ENCODE results near the gene ULK4. TPM values are rescaled to one million over a fixed set of nuclear protein-coding genes. Genes with fewer than 3 reads are reported as not detected.

Gene ULK4
- polyA plus RNA-seq, 1 of the 3 experiments (the other 2 are of a cell fraction): 6.2 TPM

- H3K27me3 ChIP-seq (ENCODE audit: insufficient read depth): no peaks in the 10 kb centered on the region
- H3K4me2 ChIP-seq: no peak overlapping the region
- H3K9me3 ChIP-seq: no peaks in the 10 kb centered on the region
- H3K9me2 ChIP-seq: no peaks in the 10 kb centered on the region
- H3K36me3 ChIP-seq (replicated peaks in 1 of 2; ENCODE audit: control insufficient read depth in 1 of 2, insufficient read depth in 2 of 2, low read length in 1 of 2): no peaks in the 10 kb centered on the region
- no peak for DNase-seq
- 39% methylated on average over 1 of the region's 1 CpG for WGBS (ENCODE audit: low lambda C conversion rate)
- H3F3A ChIP-seq (replicated peaks; ENCODE audit: insufficient read depth): no peaks in the 10 kb centered on the region
- H3K4me3 ChIP-seq (ENCODE audit: low read depth in 2 of 2, low read length in 1 of 2): no peak overlapping the region
- no peaks in the 10 kb centered on the region for H4K20me1 ChIP-seq (ENCODE audit: insufficient read depth)
- H3K4me1 ChIP-seq (ENCODE audit: control insufficient read depth in 1 of 2, insufficient read depth in 2 of 2, low read depth in 1 of 2, low read length in 1 of 2): peaks cover 0 to 2% of the 10 kb centered on the region in 2 experiments; a peak in 2 of 4 replicates
- TF ChIP-seq MEF2A (IDR thresholded peaks at IDR 0.05; ENCODE audit: borderline replicate concordance, low read depth) (no peak), TCF12 (IDR thresholded peaks at IDR 0.05) (no peak), GABPA (IDR thresholded peaks at IDR 0.05; ENCODE audit: low read depth) (no peak), USF2 (IDR thresholded peaks at IDR 0.05; ENCODE audit: borderline replicate concordance, low read depth, low read length) (no peak), ELF1 (IDR thresholded peaks at IDR 0.05) (no peak), SMC3 (IDR thresholded peaks at IDR 0.05; ENCODE audit: low read depth, low read length) (no peak), USF1 (IDR thresholded peaks at IDR 0.05; ENCODE audit: borderline replicate concordance, low read depth) (no peak), CHD2 (IDR thresholded peaks at IDR 0.05; ENCODE audit: low read length, partially characterized antibody) (no peak), RCOR1 (IDR thresholded peaks at IDR 0.05; ENCODE audit: low read length) (no peak)
- POLR2A ChIA-PET: no interaction called here
- no peaks in the 10 kb centered on the region for H3K79me2 ChIP-seq (ENCODE audit: insufficient read depth)
- H3K27ac ChIP-seq (ENCODE audit: low read depth in 2 of 2, low read length in 1 of 2): no peak overlapping the region
- H3K9ac ChIP-seq: no peak overlapping the region
- CTCF ChIA-PET: interaction anchor here (1.2 kb wide), 1 partner anchor 32 kb away, joined by 3 read pairs; no protein-coding TSS in a partner anchor
- H2AFZ ChIP-seq (ENCODE audit: low read depth): no peak overlapping the region
These were observed 353.6 kb downstream of the ULK4 start for GRCh38 chr3:41608347-41608746.

GRCh38 chr3:41603807-41604206, 358.1 kb downstream of the ULK4 start:
- CTCF ChIA-PET: no interaction called here
- H3K9me3 ChIP-seq: no peaks in the 10 kb centered on the region

More at GRCh38 chr3:41603807-41604206, 358.1 kb downstream of the ULK4 start:
- no peak for TF ChIP-seq YY1 (IDR thresholded peaks at IDR 0.05; ENCODE audit: low read depth)
- no peak for TF ChIP-seq FOSL2 (IDR thresholded peaks at IDR 0.05; ENCODE audit: borderline replicate concordance, low read depth)
- TF ChIP-seq EZH2phosphoT487 (IDR thresholded peaks at IDR 0.05; ENCODE audit: borderline replicate concordance, low read depth): no peak
- no peak for TF ChIP-seq SIN3A (IDR thresholded peaks at IDR 0.05; ENCODE audit: borderline replicate concordance, low read depth, low read length)
- no peak for TF ChIP-seq ELF1 (IDR thresholded peaks at IDR 0.05)
- TF ChIP-seq TAF1 (IDR thresholded peaks at IDR 0.05; ENCODE audit: borderline replicate concordance, low read depth, low read length): no peak
- no peak for TF ChIP-seq FOXJ3 (CRISPR knock-in tag; IDR thresholded peaks at IDR 0.05)
- no peak for TF ChIP-seq REST (IDR thresholded peaks at IDR 0.05; ENCODE audit: low read depth, low read length)
- TF ChIP-seq RCOR1 (IDR thresholded peaks at IDR 0.05; ENCODE audit: low read length): no peak
- no peak for TF ChIP-seq CHD2 (IDR thresholded peaks at IDR 0.05; ENCODE audit: low read length, partially characterized antibody)
- TF ChIP-seq MXI1 (IDR thresholded peaks at IDR 0.05; ENCODE audit: low read depth, low read length): no peak
- TF ChIP-seq PBX3 (IDR thresholded peaks at IDR 0.05): no peak
- TF ChIP-seq USF1 (IDR thresholded peaks at IDR 0.05; ENCODE audit: borderline replicate concordance, low read depth): no peak
- no peak for TF ChIP-seq ZBTB33 (IDR thresholded peaks at IDR 0.05; ENCODE audit: borderline replicate concordance, low read depth)
- H3K4me2 ChIP-seq: no peak overlapping the region
- no peaks in the 10 kb centered on the region; a peak in 2 of 4 replicates for H3K4me1 ChIP-seq (ENCODE audit: control insufficient read depth in 1 of 2, insufficient read depth in 2 of 2, low read depth in 1 of 2, low read length in 1 of 2)
- POLR2A ChIA-PET: no interaction called here
- H3K27ac ChIP-seq (ENCODE audit: low read depth in 2 of 2, low read length in 1 of 2): no peak overlapping the region
- H3K9me2 ChIP-seq: no peaks in the 10 kb centered on the region
- H3K36me3 ChIP-seq (replicated peaks in 1 of 2; ENCODE audit: control insufficient read depth in 1 of 2, insufficient read depth in 2 of 2, low read length in 1 of 2): no peaks in the 10 kb centered on the region
- WGBS (ENCODE audit: low lambda C conversion rate): 98% methylated on average over 1 of the region's 1 CpG
- DNase-seq: no peak
- no peak overlapping the region for H2AFZ ChIP-seq (ENCODE audit: low read depth)
- H3K4me3 ChIP-seq (ENCODE audit: low read depth in 2 of 2, low read length in 1 of 2): no peak overlapping the region
- H3K79me2 ChIP-seq (ENCODE audit: insufficient read depth): no peaks in the 10 kb centered on the region
- H3K9ac ChIP-seq: no peak overlapping the region
- H3F3A ChIP-seq (replicated peaks; ENCODE audit: insufficient read depth): no peaks in the 10 kb centered on the region
- H3K27me3 ChIP-seq (ENCODE audit: insufficient read depth): no peaks in the 10 kb centered on the region
- no peaks in the 10 kb centered on the region for H4K20me1 ChIP-seq (ENCODE audit: insufficient read depth)
